GM18861 (cell line): Measurements from ENCODE around the gene CMPK1.
A peak's percentile ranks its signal among the peaks of the same experiment; 100 is the strongest.
"Not testable (repeated sequence)": the region's sequence is repeated elsewhere in the genome, so short reads cannot be mapped to it uniquely, and the experiment has no call there.

Source experiments
- ATAC-seq: cut with Tn5 transposase; IDR thresholded peaks from one replicate; pipeline ENCODE4 v1.9.1; 2021; ENCODE audit not compliant: unreplicated experiment

Gene CMPK1

GRCh38 chr1:47333578-47333921 lies at the start of gene CMPK1:
TSS of gene CMPK1 (plus strand) at chr1:47333790. CDS start at chr1:47333946, 156 bp downstream.
- peak; percentile 72 for ATAC-seq

DNA sequence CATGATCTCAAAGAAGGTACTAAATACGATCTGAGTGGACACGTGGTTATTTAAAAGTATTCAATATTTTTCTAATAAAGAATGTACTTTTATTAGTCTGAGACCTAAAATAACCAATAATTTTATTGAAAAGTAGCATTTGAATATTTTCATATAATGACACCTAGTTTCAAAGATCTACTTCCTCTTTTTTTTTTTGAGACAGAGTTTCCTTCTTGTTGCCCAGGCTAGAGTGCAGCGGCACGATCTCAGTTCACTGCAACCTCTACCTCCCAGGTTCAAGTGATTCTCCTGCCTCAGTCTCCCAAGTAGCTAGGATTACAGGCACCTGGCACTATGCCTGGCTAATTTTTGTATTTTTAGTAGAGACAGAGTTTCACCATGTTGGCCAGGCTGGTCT lies 45.5 kb upstream of the CMPK1 start:
- ATAC-seq = not testable (repeated sequence)

GRCh38 chr1:47294863-47295262 lies 38.7 kb upstream of the CMPK1 start:
- ATAC-seq = not testable (repeated sequence)

DNA sequence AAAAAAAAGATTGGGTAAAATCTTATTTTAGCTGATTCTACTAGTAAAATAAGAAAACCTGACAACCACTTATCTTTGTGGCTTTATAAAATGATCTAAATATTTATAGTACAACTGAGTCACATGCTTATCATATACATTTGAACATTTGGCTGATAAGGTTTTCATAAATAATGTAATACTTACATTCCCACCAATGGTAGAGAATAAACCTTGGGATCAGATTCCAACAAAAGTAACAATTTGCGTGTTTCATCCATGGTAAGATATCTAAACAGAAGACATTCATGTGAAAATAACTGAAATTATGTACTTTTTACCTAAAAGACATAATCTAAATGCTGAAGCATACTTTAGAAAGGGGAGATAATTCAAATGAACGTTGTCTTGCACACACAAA lies 38.0 kb upstream of the CMPK1 start:
- no peak for ATAC-seq

DNA sequence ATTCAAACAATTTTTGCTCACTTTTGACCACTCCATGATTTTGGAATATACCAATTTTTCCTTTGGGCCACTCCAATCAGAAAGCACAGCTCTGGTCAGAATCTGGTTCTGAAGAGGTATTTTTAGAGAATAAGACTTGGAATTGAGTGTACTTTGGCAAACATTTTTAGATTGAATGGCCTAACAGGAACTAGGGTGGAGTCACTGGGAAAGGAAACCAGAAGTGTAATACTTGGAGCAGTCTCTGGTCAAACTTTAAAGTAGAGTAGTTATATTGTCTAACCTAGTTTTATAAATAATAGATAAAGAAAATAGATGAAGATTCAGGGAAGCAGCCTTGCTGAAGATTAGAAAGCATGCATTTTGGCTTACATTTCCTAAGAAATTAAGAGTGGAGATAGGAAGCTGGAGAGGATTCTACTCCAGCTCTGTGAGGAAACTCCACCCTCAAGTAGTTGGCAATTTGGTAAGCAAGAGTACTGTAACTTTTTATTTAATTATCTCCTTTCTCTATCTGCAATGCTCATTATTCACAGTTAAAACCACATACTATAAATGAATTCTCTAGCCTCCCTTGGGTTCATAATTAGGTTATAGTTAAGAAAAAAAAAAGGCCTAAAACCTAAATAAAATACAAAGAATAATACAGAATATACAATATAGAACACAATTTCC lies 35.4 kb upstream of the CMPK1 start:
- no peak for ATAC-seq

DNA sequence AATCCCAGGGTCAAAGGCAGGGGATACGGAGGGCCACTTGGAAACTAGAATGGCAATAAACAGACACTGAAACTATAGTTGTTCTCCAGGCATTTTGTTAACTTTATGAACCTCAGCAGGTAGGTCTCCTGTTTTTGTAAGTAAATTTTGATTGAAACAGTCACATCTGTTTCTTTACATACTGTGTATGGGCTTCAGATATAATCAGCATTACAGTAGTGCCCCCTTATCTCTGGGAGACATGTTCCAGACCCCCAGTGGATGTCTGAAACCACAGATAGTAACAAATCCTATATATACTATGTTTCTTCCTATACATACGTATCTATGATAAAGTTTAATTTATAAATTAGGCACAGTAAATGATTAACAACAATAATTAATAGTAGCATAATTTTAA lies 31.1 kb upstream of the CMPK1 start:
- no peak for ATAC-seq

DNA sequence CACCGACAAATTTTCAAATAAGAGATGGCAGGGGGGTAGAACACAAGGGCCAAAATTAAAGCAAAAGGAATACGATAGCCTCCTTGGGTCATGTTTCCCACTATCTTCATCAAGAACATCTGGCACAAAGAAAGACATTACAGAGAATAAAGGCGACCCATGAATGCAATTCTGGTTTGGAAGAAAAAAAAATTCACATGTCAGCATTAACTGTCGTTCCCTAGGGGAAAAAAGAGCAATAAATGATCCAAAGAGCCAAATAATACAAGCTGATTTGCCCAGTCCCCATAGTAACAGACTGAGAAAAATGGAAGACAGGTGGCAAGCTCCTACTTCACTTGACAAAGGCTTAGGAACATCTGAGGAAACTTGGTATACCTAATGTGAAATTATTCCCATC lies 24.2 kb upstream of the CMPK1 start:
- ATAC-seq = no peak

DNA sequence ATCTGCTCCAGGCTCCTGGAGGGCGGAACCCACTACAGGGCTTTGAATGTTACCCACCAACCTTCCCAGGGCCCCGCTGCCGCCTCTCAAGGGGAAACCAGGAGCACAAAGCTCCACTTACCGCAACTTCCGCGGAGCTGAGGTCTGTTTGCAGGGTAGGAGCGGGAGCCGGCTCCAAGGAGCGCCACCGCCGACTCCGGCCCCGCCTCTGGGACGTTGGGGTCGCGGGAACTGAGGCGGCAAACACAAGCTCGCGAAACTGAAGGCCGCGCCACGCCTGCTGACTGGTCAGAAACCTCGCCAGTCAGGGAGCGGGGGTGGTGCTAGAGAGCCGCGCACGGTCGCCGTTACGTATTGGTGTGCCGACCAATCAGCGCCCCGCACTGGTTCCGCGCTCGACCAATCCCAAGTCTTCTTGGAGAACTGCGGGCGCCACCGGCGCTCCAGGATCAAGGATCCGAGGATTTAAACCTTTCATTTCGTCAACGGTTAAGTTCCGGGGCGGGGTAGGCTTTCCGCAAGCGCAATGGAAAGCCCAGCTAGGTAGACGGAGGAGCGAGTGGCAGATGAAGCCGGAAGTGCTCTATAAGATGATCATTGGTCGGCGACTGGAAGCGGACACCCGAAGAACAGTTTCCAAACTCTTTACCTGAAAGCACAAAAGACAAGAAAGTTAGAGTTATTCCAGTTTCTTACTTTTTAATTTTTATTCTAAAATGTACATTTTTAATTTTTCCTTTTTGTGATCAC lies 19.5 kb upstream of the CMPK1 start, which contains the start of gene STIL:
Gene STIL (minus strand): TSS at position 233 of the 750 bp plus-strand sequence. CDS start 3,828 bp downstream, outside the sequence.
- ATAC-seq = peak; percentile 93

DNA sequence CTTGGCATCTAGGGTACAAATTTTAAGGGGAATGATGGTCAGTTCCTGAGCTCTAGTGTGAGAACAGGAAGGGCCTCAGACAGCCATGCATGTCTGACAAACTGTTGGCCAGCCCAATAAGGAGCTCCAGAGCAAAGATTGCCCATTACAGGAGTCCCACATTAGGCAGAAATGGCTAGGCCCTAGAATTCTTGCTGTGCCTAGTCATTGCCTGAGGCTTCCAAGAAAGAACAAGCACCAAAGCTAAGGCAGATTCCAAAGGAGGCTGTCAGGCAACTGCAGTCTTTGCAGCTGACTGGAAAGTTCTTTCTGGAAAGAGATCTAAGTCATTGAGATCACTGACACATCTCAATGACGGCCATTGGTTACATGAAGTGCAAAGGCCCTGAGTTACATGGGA lies 15.7 kb upstream of the CMPK1 start:
- ATAC-seq = no peak

- not testable (repeated sequence) for ATAC-seq
Observed at GRCh38 chr1:47319968-47320367, 13.6 kb upstream of the CMPK1 start.

GRCh38 chr1:47323599-47324031 lies 10.0 kb upstream of the CMPK1 start:
- ATAC-seq = no peak

DNA sequence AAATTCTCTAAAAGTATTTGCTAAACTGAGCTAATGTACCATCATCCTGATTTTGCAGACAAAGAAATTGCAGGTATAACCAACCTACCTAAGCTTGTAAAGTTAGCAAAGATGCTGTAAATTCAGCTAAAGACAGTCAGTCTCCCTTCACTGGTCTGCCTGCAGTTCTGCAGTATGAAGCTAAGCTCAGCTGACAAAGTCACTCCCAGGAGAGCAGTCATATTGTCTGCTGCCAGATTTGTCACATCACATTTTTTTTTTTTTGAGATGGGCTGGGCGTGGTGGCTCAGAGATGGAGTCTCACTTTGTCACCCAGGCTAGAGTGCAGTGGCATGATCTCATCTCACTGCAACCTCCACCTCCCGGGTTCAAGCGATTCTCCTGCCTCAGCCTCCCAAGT lies 8.9 kb upstream of the CMPK1 start:
- no peak for ATAC-seq

DNA sequence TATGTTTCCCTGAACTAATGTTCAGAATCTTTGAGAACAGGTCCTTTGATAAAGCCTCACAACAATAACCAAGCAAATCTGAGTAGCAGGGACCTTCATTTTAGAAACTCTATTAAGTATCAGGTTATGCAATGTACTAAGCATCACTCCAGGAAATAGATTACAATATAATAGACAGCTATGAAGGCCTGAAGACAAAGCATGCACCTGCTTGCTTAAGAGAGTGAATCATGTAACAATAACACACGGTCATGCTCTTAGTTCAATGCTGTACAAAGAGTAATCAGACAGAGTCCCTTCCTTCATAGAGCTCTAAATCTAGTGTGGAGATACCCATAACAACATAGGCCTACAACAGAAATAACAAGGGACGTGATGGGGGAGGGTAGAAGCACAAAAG lies 8.1 kb upstream of the CMPK1 start:
- ATAC-seq = no peak

- ATAC-seq = no peak
Observed at GRCh38 chr1:47326271-47326670, 7.3 kb upstream of the CMPK1 start.

DNA sequence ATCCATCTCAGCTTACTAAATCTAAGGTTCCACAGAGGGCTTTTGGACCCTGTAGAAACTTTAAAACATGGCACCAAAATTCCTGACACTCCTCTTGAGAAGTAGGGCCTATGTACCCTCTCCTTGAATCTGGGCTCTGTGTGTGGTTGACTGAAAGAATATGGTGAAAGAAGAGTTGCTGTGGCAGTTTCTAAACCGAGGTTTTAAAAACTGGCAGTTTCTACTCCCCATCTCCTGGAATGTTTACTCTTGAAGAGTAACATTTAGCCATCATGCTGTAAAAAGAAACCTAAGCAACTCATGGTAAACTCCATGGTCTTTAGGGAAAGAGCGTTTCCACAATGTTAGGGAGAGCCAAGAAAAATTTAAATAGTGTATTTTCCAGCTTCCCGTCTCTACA lies 4.6 kb upstream of the CMPK1 start:
- ATAC-seq = no peak

DNA sequence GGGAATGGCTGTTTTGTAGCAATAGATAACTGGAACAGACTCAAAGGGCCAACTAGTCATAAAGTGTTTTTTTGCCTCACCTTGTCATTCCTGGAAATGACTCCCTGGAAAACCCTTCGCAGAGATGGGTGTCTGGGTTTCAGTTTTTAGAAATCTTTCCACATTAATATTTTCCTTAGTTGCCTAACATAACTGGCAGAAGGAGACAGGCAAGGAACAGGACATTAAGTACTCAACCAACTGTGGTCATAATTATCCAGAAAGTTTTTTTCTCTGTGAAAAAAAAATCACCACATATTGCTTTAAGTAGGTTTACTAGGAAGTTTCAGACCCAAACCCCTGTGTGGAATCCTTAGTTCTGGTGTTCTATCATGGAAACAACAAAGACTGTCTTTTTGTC lies 3.4 kb upstream of the CMPK1 start:
- ATAC-seq = no peak

DNA sequence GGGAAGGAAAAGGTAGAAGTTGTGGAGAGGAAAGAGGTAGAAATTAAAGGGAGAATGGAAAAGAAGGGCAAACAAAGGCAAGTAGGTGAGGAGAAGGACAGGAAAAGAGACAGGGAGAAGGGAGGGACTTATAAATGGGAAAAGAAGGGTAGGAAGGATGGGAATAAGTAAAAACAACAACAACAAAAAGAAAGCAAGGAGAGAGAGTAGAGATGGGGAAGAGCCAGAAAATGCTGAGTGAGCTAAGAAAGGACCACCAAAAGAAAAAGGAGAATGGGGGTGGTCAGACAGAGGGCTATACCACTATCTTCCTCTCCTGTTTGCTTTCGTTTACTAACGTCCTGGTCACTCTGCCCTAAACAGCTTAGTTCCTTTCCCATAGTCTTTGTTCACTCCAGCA lies 1.7 kb upstream of the CMPK1 start:
- ATAC-seq = no peak

DNA sequence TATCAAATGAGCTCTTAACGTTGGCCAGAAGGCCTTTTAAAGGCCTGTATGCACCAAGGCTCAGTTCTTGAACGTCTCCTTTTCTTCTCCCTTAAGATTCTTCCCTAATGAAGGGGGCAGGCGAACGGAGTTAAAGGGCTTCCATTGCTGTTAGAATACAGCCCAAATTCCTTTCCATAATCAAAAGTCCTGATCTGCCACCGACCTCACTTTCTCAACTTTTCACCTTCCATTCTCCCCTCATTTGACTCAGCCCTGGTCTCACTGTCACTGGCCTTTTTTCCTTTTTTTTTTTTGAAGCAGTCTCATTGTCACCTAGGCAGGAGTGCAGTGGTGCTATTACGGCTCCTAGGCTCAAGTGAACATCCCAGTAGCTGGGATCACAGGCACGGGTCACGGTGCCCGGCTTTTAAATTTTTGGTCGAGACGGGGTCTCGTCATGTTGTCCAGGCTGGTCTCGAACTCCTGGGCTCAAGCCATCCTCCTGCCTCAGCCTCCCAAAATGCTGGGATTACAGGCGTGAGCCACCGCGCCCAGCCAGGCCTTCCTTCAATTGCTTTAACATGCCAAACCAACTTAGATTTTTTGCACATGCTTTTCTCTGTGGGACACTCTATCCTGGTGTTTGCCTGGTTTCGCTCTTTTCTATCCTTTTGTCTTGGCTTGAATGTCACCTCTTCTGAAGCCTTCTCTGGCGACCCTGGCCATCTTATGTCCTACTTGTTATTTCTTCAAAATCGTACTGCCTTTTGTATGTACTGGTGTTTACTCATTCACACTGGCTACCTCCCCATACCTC lies 612 bp upstream of the CMPK1 start:
- ATAC-seq = no peak

- ATAC-seq = peak; percentile 71
Observed at GRCh38 chr1:47333922-47334764, 553 bp downstream of the CMPK1 start.

- no peak for ATAC-seq
Observed at GRCh38 chr1:47334765-47335435, 1.3 kb downstream of the CMPK1 start.
